Progenitor cell of endocrine pancreas (in vitro differentiated cells): ENCODE results near the gene PAWR. TPM values are rescaled to one million over a fixed set of nuclear protein-coding genes. Genes with fewer than 3 reads are reported as not detected.

Experiments used
- DNase-seq: peaks from one replicate; pipeline ENCODE4 v3.0.0; 2021; ENCODE audit warnings: low spot score; ENCODE audit not compliant: unreplicated experiment
- H3K27ac Mint-ChIP-seq: 2 replicates; pipeline ENCODE4 v1.8.0; 2021; ENCODE audit warnings: mild to moderate bottlenecking, moderate library complexity, mixed read lengths
- H3K27me3 Mint-ChIP-seq: 2 replicates; pipeline ENCODE4 v1.8.0; 2021; ENCODE audit warnings: mixed read lengths
- H3K36me3 Mint-ChIP-seq: 2 replicates; pipeline ENCODE4 v1.8.0; 2022; ENCODE audit warnings: mixed read lengths; ENCODE audit not compliant: insufficient read depth
- H3K4me1 Mint-ChIP-seq: 2 replicates; pipeline ENCODE4 v1.8.0; 2021; ENCODE audit warnings: low read depth, mixed read lengths
- H3K4me3 Mint-ChIP-seq: 2 replicates; pipeline ENCODE4 v1.8.0; 2021; ENCODE audit warnings: low read depth, mild to moderate bottlenecking, moderate library complexity, mixed read lengths
- H3K9me3 Mint-ChIP-seq: 2 replicates; pipeline ENCODE4 v1.8.0; 2021; ENCODE audit warnings: low read depth, mixed read lengths
- total RNA-seq: library from RNA; stranded (reverse); gene quantifications from 2 replicates; pipeline ENCODE4 v1.2.1, GENCODE V29; 2021
- TF ChIP-seq, protein P1 (sequence below): fragments of 200-600 bp; sonication (generic); IDR thresholded peaks from one replicate; pipeline ENCODE4 v1.5.0; 2021; ENCODE audit warnings: antibody characterized with exemption, mild to moderate bottlenecking; ENCODE audit not compliant: unreplicated experiment

Gene PAWR
- total RNA-seq, 1 donor from 2014 or later, result 85.7 TPM

DNA sequence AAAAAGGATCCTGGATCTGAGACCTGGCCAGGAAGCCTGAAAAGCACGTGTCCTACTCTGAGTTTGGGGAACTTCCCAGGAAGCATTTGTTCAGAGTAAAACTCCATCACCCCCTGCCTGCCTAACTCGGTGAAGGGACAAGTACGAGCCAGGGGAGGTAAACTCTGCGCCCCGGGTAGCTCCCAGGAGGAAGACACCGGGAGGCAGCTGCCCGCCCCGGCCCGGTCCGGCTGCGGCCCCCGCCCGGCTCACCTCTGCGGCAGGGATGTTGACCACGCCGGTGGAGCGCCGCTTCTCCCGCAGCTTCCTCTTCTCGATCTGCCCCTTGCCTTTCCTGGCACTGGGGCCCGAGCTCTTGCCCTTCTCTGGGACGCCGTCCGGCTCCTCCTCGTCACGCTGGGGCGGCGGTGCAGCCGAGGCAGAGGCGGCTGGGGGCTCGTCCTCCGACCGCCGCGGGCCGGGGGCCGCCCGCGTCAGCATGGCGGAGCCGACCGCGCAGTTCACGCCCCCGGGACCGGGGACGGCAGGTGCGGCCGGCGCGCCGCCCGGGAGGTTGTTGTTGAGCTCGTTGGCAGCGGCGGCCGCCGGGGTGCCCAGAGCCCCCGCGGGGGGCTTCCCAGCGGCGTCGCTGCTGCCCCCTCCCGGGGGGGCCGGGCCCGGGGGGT is 1.2 kb downstream of the PAWR start:
- H3K27ac Mint-ChIP-seq, result peak overlapping the region; percentile 97
- TF ChIP-seq, protein P1, sequence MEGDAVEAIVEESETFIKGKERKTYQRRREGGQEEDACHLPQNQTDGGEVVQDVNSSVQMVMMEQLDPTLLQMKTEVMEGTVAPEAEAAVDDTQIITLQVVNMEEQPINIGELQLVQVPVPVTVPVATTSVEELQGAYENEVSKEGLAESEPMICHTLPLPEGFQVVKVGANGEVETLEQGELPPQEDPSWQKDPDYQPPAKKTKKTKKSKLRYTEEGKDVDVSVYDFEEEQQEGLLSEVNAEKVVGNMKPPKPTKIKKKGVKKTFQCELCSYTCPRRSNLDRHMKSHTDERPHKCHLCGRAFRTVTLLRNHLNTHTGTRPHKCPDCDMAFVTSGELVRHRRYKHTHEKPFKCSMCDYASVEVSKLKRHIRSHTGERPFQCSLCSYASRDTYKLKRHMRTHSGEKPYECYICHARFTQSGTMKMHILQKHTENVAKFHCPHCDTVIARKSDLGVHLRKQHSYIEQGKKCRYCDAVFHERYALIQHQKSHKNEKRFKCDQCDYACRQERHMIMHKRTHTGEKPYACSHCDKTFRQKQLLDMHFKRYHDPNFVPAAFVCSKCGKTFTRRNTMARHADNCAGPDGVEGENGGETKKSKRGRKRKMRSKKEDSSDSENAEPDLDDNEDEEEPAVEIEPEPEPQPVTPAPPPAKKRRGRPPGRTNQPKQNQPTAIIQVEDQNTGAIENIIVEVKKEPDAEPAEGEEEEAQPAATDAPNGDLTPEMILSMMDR, result no peak
- no peaks in the 10 kb centered on the region for H3K36me3 Mint-ChIP-seq
- no peaks in the 10 kb centered on the region for H3K9me3 Mint-ChIP-seq
- peak overlapping the region; percentile 87 for H3K4me3 Mint-ChIP-seq
- H3K4me1 Mint-ChIP-seq, result peaks cover 38% of the 10 kb centered on the region
- H3K27me3 Mint-ChIP-seq, result peaks cover 37% of the 10 kb centered on the region
- peak; percentile 34 for DNase-seq

GRCh38 chr12:79689061-79689476 is 1.7 kb downstream of the PAWR start:
- Mint-ChIP-seq H3K27ac (peak overlapping the region; percentile 94), H3K4me1 (peaks cover 38% of the 10 kb centered on the region), H3K27me3 (peaks cover 37% of the 10 kb centered on the region), H3K4me3 (peak overlapping the region; percentile 84), H3K9me3 (no peaks in the 10 kb centered on the region), H3K36me3 (no peaks in the 10 kb centered on the region)
- TF ChIP-seq, protein P1, result no peak
- DNase-seq, result no peak

DNA sequence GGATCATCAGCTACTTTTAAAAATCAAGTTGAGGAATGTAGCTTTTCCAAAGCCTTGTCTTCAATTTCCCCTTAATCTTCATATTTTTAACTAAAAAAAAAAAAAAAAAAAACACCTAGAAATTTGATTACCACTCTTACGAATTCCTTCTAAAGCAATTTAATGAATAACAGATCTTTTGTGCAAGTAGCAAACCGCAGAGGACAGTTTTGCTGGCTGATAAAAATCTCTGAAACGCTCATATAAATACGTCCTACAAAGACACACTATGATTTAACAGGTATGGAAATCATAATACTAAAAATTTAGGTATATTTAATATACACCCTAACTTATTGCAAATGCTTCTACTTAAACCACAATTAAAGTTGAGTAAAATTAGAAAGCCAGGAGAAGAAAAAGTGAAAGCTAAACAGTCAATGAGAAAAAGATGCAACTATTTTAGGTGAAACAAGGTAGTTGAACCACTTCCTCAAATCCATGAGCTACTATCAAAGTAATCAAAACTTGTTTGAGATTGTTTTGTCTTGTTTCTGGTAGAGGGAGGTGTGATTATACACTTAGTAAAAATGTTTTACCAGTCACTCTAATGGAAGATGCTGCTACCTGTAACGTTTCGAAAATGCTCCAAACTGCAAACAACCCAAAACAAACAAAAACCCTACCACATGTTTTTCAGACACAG is 2.2 kb downstream of the PAWR start:
- Mint-ChIP-seq H3K27ac (peak overlapping the region; percentile 94), H3K4me3 (peak overlapping the region; percentile 84), H3K36me3 (no peaks in the 10 kb centered on the region), H3K4me1 (peaks cover 38% of the 10 kb centered on the region), H3K27me3 (peaks cover 35% of the 10 kb centered on the region), H3K9me3 (no peaks in the 10 kb centered on the region)
- TF ChIP-seq, protein P1, result no peak
- no peak for DNase-seq

DNA sequence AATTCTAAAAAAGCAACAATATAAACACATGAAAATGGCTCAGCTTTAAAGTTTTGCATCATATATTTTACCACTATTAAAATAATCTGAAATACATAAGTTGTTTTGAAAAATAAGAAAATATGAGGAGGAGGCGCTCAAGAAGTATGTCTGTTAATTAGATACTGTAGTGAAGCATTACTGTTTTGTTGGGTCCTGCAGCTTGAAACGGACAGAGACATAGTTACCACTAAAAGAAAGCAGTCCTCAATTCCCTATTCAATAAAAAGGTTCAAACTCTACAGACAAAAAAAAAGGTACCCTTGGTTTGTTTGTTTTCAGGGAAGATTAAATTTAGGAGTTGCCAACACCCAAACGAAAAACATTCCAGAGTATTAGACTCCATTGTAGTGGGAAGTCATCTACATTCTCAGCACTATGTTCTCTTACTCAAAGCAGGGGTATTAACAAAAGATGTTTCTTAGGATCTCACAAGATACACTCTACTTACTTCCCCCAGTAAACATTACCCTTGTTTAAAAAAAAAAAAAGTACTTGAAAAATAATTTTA is 3.0 kb downstream of the PAWR start:
- DNase-seq, result no peak
- peak overlapping the region; percentile 84 for H3K4me3 Mint-ChIP-seq
- peaks cover 31% of the 10 kb centered on the region for H3K27me3 Mint-ChIP-seq
- no peaks in the 10 kb centered on the region for H3K36me3 Mint-ChIP-seq
- no peak overlapping the region for H3K27ac Mint-ChIP-seq
- peaks cover 37% of the 10 kb centered on the region for H3K4me1 Mint-ChIP-seq
- H3K9me3 Mint-ChIP-seq, result no peaks in the 10 kb centered on the region
- TF ChIP-seq, protein P1, result no peak

DNA sequence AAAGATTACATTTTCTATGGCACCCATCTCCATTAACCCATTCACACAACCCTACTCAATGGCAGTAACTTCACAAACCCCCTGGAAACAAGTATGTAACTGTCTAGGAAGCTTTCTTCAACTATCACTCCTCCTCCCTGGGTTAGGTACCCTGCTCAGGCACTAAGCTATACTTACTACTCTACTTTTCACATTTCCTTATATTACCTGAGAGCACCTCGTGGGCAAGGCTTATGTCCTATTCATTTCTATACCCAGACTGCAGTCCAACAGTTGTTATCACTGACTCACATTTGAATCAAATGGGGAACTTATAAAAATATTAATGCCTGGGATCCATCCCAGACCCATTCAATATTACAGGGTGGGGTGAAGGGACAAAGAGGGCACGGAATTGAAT is 4.6 kb downstream of the PAWR start:
- peaks cover 39% of the 10 kb centered on the region for H3K4me1 Mint-ChIP-seq
- DNase-seq, result no peak
- no peak overlapping the region for H3K27ac Mint-ChIP-seq
- H3K4me3 Mint-ChIP-seq, result no peak overlapping the region
- H3K36me3 Mint-ChIP-seq, result no peaks in the 10 kb centered on the region
- H3K9me3 Mint-ChIP-seq, result no peaks in the 10 kb centered on the region
- peaks cover 26% of the 10 kb centered on the region for H3K27me3 Mint-ChIP-seq
- TF ChIP-seq, protein P1, result no peak
